Measurements from ENCODE around the gene TRIOBP. TPM values are rescaled to one million over a fixed set of nuclear protein-coding genes. Genes with fewer than 3 reads are reported as not detected.

The TRIOBP gene
- total RNA-seq, 4 donors from 2014 or later = 150 to 208 (median 182) TPM

DNA sequence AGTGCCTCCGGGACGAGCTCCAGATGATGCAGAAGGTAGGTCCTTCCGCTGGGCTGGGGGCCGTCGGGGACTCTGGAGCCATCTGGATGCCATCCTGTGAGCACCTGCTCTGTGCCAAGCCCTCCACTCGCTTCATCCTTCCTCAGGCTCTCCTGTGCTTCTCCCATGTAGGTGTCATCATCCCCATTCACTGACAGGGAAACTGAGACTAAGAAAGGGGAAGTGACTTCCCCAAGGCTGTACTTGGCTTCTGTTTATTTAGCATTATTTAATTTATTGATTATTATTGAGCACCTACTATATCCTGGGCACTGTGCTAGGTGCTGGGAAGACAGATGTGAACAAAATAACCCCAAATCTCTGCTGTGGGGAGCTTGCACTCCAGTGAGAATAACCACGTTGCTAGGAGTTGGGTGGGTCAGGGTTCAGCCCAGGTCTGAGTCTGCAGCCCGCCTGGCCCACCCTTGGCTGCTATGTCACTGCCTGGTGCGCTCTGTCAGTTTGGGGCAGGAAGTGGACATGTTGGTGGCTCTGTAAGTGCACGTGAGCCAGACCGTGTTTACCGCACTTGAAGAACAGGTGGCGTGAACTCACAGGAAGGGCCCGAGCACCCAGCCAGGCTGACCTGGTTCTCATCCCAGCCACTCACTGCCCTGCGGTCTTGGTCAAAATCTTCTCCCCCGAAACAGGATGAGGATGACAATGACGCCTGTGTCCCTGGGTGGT, 75.0 kb downstream of the TRIOBP start:
- H3K36me3 ChIP-seq = peaks cover 39 to 84% (median 80%) of the 10 kb centered on the region in 4 donors
- H3K4me3 ChIP-seq = no peak overlapping the region
- H3K9me3 ChIP-seq = no peaks in the 10 kb centered on the region
- H3K27ac ChIP-seq (replicated peaks in 1 of 4) = no peak overlapping the region
- H3K27me3 ChIP-seq = no peaks in the 10 kb centered on the region
- DNase-seq (ENCODE audit: extremely low spot score) = no peak
- H3K4me1 ChIP-seq = peaks cover 1 to 5% (median 4%) of the 10 kb centered on the region in 4 donors
- 90% methylated on average over 15 of the region's 17 CpGs for WGBS
- TF ChIP-seq POLR2A (IDR thresholded peaks at IDR 0.05; ENCODE audit: low read depth) = no peak
- TF ChIP-seq, protein P1, sequence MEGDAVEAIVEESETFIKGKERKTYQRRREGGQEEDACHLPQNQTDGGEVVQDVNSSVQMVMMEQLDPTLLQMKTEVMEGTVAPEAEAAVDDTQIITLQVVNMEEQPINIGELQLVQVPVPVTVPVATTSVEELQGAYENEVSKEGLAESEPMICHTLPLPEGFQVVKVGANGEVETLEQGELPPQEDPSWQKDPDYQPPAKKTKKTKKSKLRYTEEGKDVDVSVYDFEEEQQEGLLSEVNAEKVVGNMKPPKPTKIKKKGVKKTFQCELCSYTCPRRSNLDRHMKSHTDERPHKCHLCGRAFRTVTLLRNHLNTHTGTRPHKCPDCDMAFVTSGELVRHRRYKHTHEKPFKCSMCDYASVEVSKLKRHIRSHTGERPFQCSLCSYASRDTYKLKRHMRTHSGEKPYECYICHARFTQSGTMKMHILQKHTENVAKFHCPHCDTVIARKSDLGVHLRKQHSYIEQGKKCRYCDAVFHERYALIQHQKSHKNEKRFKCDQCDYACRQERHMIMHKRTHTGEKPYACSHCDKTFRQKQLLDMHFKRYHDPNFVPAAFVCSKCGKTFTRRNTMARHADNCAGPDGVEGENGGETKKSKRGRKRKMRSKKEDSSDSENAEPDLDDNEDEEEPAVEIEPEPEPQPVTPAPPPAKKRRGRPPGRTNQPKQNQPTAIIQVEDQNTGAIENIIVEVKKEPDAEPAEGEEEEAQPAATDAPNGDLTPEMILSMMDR (IDR thresholded peaks at IDR 0.05) = no peak
- TF ChIP-seq EP300 (IDR thresholded peaks at IDR 0.05) = no peak
- no peak for TF ChIP-seq POLR2AphosphoS5 (IDR thresholded peaks at IDR 0.05)
- intact Hi-C loops (cut with DNase I) = no loop called here

DNA sequence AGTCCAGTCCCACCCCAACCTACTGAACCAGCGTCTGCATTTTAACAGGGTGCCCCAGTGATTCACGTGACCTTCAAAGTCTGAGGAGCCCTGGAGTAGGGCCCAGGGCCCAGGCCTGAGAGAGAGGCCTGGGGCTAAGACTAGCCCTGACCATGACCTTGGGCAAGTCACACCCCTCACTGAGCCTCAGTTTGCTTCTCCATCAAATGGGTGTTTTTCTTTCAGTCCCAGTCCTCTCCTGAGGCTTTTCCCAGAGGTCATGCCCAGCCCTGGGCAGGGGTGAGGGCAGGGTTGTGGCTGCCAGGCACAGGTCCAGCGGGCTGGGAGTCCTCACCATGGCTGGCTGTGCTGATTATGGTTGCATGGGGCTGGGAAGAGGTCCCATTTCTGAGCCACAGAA, 77.9 kb downstream of the TRIOBP start:
- Histone ChIP-seq H3K4me1 (peaks cover 8 to 12% (median 12%) of the 10 kb centered on the region in 4 donors), H3K9me3 (no peaks in the 10 kb centered on the region), H3K36me3 (peaks cover 22 to 56% (median 52%) of the 10 kb centered on the region in 4 donors), H3K27ac (replicated peaks in 1 of 4) (no peak overlapping the region), H3K4me3 (no peak overlapping the region), H3K27me3 (no peaks in the 10 kb centered on the region)
- TF ChIP-seq, protein P1 (IDR thresholded peaks at IDR 0.05) = no peak
- TF ChIP-seq POLR2AphosphoS5 (IDR thresholded peaks at IDR 0.05) (no peak), POLR2A (IDR thresholded peaks at IDR 0.05; ENCODE audit: low read depth) (no peak), EP300 (IDR thresholded peaks at IDR 0.05) (no peak)
- no CpG with 5 or more reads among the region's 3 CpGs for WGBS
- no peak for DNase-seq (ENCODE audit: extremely low spot score)
- intact Hi-C loops (cut with DNase I) = no loop called here

DNA sequence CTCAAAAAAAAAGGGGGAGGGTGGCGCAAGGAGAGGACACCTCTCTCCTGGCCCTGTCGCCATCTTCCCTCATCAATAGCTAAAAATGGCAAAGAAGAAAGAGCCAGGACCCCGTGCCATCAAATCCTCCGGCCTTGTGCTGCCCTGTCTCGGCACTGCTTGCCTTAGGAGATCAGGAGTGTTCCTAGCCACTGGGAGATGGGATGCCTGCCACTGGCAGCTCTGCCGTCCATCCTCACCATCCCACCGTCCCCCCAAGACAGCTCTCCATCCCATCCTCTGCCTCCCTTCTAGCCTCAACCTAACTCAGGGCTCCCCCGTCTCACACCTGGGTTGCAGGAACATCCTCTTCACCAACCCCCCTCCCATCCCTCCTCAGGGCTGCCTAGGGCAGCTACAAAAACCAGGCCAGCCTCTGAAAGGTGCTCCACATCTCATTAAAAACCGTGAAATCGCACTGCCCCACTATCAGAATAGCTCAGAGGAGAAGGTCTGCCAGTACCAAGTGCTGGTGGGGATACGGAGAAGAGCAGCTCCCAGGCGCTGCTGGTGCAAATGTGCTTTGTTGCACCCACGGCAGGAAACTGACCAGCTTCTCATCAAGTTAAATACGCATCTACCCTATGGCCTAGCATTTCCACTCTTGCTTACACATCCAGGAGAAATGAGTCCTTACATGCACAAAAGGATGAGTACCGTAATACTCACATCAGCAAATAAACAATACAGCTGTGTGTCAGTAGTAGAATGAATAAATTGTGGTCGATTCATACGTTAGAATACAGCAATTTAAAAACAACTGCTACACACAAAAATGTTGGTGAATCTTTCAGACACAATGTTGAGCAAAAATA, 79.2 kb downstream of the TRIOBP start:
- TF ChIP-seq POLR2AphosphoS5 (IDR thresholded peaks at IDR 0.05) (no peak), EP300 (IDR thresholded peaks at IDR 0.05) (no peak), POLR2A (IDR thresholded peaks at IDR 0.05; ENCODE audit: low read depth) (no peak)
- TF ChIP-seq, protein P1 (IDR thresholded peaks at IDR 0.05) = no peak
- no peak overlapping the region for H3K4me3 ChIP-seq
- H3K36me3 ChIP-seq = peaks cover 20 to 43% (median 41%) of the 10 kb centered on the region in 4 donors
- no peak for DNase-seq (ENCODE audit: extremely low spot score)
- peak overlapping the region in 2 of 4 donors; percentile 3 to 11 for H3K27ac ChIP-seq (replicated peaks in 1 of 4)
- no peaks in the 10 kb centered on the region for H3K9me3 ChIP-seq
- whole genome bisulfite sequencing = 71% methylated on average over 17 of the region's 17 CpGs
- peaks cover 8 to 12% (median 12%) of the 10 kb centered on the region in 4 donors for H3K4me1 ChIP-seq
- intact Hi-C loops (cut with DNase I) = no loop called here
- H3K27me3 ChIP-seq = no peaks in the 10 kb centered on the region

DNA sequence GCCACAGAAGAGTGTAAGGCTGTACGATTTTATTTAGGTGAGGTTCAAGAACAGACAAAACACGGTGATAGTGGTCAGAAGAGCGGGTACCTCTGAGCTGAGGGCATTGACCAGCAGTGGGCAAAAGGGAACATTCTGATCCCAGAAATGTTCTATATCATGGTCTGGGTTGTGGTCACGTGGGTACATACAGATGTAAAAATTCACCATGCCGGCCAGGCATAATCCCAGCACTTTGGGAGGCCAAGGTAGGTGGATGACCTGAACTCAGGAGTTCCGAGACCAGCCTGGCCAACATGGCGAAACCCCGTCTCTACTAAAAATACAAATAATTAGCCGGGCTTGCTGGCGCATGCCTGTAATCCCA, 79.8 kb downstream of the TRIOBP start:
- no peak for DNase-seq (ENCODE audit: extremely low spot score)
- H3K36me3 ChIP-seq = peaks cover 15 to 37% (median 35%) of the 10 kb centered on the region in 4 donors
- no peak overlapping the region for H3K4me3 ChIP-seq
- H3K27ac ChIP-seq (replicated peaks in 1 of 4) = peak overlapping the region in 3 of 4 donors; percentile 3 to 34 (median 11)
- TF ChIP-seq EP300 (IDR thresholded peaks at IDR 0.05) (no peak), POLR2A (IDR thresholded peaks at IDR 0.05; ENCODE audit: low read depth) (no peak), POLR2AphosphoS5 (IDR thresholded peaks at IDR 0.05) (no peak)
- TF ChIP-seq, protein P1 (IDR thresholded peaks at IDR 0.05) = no peak
- H3K27me3 ChIP-seq = no peaks in the 10 kb centered on the region
- WGBS = 86% methylated on average over 10 of the region's 10 CpGs
- intact Hi-C loops (cut with DNase I) = no loop called here
- peaks cover 8 to 12% (median 12%) of the 10 kb centered on the region in 4 donors for H3K4me1 ChIP-seq
- H3K9me3 ChIP-seq = no peaks in the 10 kb centered on the region
